ENCODE results near the gene TFR2.
A peak's percentile ranks its signal among the peaks of the same experiment; 100 is the strongest.

The TFR2 gene

GRCh38 chr7:100591596-100591995, 49.8 kb downstream of the TFR2 start:
- DNase-seq (no peak), ATAC-seq (no peak)
- H3K4me1 Mint-ChIP-seq: peaks cover 5% of the 10 kb centered on the region
- H3K9me3 Mint-ChIP-seq: no peaks in the 10 kb centered on the region
- H3K27ac Mint-ChIP-seq: no peak overlapping the region
- H3K27me3 Mint-ChIP-seq: peaks cover 18% of the 10 kb centered on the region
- H3K4me3 Mint-ChIP-seq: no peak overlapping the region

GRCh38 chr7:100590077-100590737, 51.1 kb downstream of the TFR2 start:
- Mint-ChIP-seq H3K4me3 (no peak overlapping the region), H3K27me3 (peaks cover 18% of the 10 kb centered on the region), H3K27ac (no peak overlapping the region), H3K9me3 (no peaks in the 10 kb centered on the region), H3K4me1 (peaks cover 9% of the 10 kb centered on the region)
- no peak for ATAC-seq
- DNase-seq: no peak

GRCh38 chr7:100589341-100589947, 51.9 kb downstream of the TFR2 start:
- Mint-ChIP-seq H3K27ac (no peak overlapping the region), H3K9me3 (no peaks in the 10 kb centered on the region), H3K4me1 (peaks cover 16% of the 10 kb centered on the region), H3K4me3 (no peak overlapping the region), H3K27me3 (peaks cover 18% of the 10 kb centered on the region)
- no peak for DNase-seq
- ATAC-seq: no peak

GRCh38 chr7:100588438-100588837, 52.9 kb downstream of the TFR2 start:
- no peak overlapping the region for H3K27ac Mint-ChIP-seq
- no peak for ATAC-seq
- H3K27me3 Mint-ChIP-seq: peaks cover 18% of the 10 kb centered on the region
- H3K9me3 Mint-ChIP-seq: no peaks in the 10 kb centered on the region
- no peak for DNase-seq
- H3K4me3 Mint-ChIP-seq: peak overlapping the region in 1 of 2 donors; percentile 24
- peaks cover 23% of the 10 kb centered on the region for H3K4me1 Mint-ChIP-seq

GRCh38 chr7:100586266-100587025, 54.9 kb downstream of the TFR2 start, which contains the start of gene FBXO24:
TSS of gene FBXO24 (plus strand) at chr7:100586328. CDS start at chr7:100586626, 298 bp downstream.
- Mint-ChIP-seq H3K9me3 (no peaks in the 10 kb centered on the region), H3K27ac (peak within 1 kb of the TSS; percentile 91 to 96), H3K4me1 (peaks cover 37% of the 10 kb centered on the region), H3K27me3 (peaks cover 18% of the 10 kb centered on the region), H3K4me3 (peak within 1 kb of the TSS; percentile 91 to 95)
- DNase-seq (peak; percentile 98 to 100), ATAC-seq (peak; percentile 88)

GRCh38 chr7:100585511-100586265, 55.7 kb downstream of the TFR2 start, which contains the start of gene LRCH4:
TSS of gene LRCH4 (minus strand) at chr7:100586129. CDS start at chr7:100586100, 29 bp downstream.
- H3K9me3 Mint-ChIP-seq: no peaks in the 10 kb centered on the region
- H3K4me3 Mint-ChIP-seq: peak within 1 kb of the TSS; percentile 91 to 95
- peak; percentile 30 for ATAC-seq
- peak in 1 of 2 donors; percentile 23 for DNase-seq
- peak within 1 kb of the TSS; percentile 91 to 96 for H3K27ac Mint-ChIP-seq
- H3K4me1 Mint-ChIP-seq: peaks cover 37% of the 10 kb centered on the region
- peaks cover 17% of the 10 kb centered on the region for H3K27me3 Mint-ChIP-seq

- Mint-ChIP-seq H3K4me1 (peaks cover 37% of the 10 kb centered on the region), H3K9me3 (no peaks in the 10 kb centered on the region), H3K4me3 (peak overlapping the region; percentile 91 to 95), H3K27me3 (peaks cover 9% of the 10 kb centered on the region), H3K27ac (peak overlapping the region; percentile 91 to 96)
- ATAC-seq (no peak), DNase-seq (no peak)
Observed at GRCh38 chr7:100584683-100585510, 56.5 kb downstream of the TFR2 start.

GRCh38 chr7:100584054-100584682, 57.2 kb downstream of the TFR2 start:
- ATAC-seq: no peak
- Mint-ChIP-seq H3K9me3 (no peaks in the 10 kb centered on the region), H3K27ac (peak overlapping the region; percentile 91 to 97), H3K4me3 (peak overlapping the region; percentile 91 to 95), H3K27me3 (peaks cover 2% of the 10 kb centered on the region), H3K4me1 (peaks cover 37% of the 10 kb centered on the region)
- DNase-seq: no peak

GRCh38 chr7:100583132-100584053, 58.0 kb downstream of the TFR2 start:
- H3K27ac Mint-ChIP-seq: peak overlapping the region; percentile 91 to 97
- no peaks in the 10 kb centered on the region for H3K9me3 Mint-ChIP-seq
- peak; percentile 33 for ATAC-seq
- H3K4me3 Mint-ChIP-seq: peak overlapping the region; percentile 91 to 95
- H3K4me1 Mint-ChIP-seq: peaks cover 42% of the 10 kb centered on the region
- H3K27me3 Mint-ChIP-seq: no peaks in the 10 kb centered on the region
- DNase-seq: peak; percentile 70 to 81

GRCh38 chr7:100582650-100583049, 58.7 kb downstream of the TFR2 start:
- H3K27me3 Mint-ChIP-seq: no peaks in the 10 kb centered on the region
- ATAC-seq: no peak
- no peak for DNase-seq
- peak overlapping the region; percentile 36 to 97 for H3K27ac Mint-ChIP-seq
- H3K9me3 Mint-ChIP-seq: no peaks in the 10 kb centered on the region
- peaks cover 42% of the 10 kb centered on the region for H3K4me1 Mint-ChIP-seq
- H3K4me3 Mint-ChIP-seq: peak overlapping the region; percentile 64 to 91

GRCh38 chr7:100582041-100582579, 59.2 kb downstream of the TFR2 start:
- Mint-ChIP-seq H3K4me1 (peaks cover 41% of the 10 kb centered on the region), H3K27me3 (no peaks in the 10 kb centered on the region), H3K4me3 (peak overlapping the region; percentile 59 to 64), H3K9me3 (no peaks in the 10 kb centered on the region), H3K27ac (peak overlapping the region in 1 of 2 donors; percentile 13)
- ATAC-seq: no peak
- DNase-seq: no peak

- Mint-ChIP-seq H3K27ac (no peak overlapping the region), H3K27me3 (no peaks in the 10 kb centered on the region), H3K4me3 (no peak overlapping the region), H3K4me1 (peaks cover 37% of the 10 kb centered on the region), H3K9me3 (no peaks in the 10 kb centered on the region)
- ATAC-seq (no peak), DNase-seq (no peak)
Observed at GRCh38 chr7:100580466-100581283, 60.7 kb downstream of the TFR2 start.

Data from stimulated activated naive CD8-positive, alpha-beta T cell treated with anti-CD3 and anti-CD28 coated beads, Interleukin-15, amount 100 ng/mL, for 72 hours (primary cell).